Stimulated activated memory B cell treated with anti-CD40 and anti-IgM and Interleukin-4, amounts not matched to agents 10 μg/mL and 1 μg/mL and 100 μg/mL, for 72 hours (primary cell): Measurements from ENCODE around the gene ESYT2.

Experiments
- ATAC-seq: fragments of 150-1000 bp; cut with Tn5 transposase; 2 replicates; pipeline ENCODE4 v1.10.0; 2021
- H3K27ac Mint-ChIP-seq: one replicate; pipeline ENCODE4 v1.8.0; 2022; ENCODE audit warnings: mild to moderate bottlenecking, mixed read lengths
- H3K27me3 Mint-ChIP-seq: one replicate; pipeline ENCODE4 v1.8.0; 2022; ENCODE audit warnings: mixed read lengths
- H3K36me3 Mint-ChIP-seq: one replicate; pipeline ENCODE4 v1.8.0; 2022; ENCODE audit warnings: mixed read lengths
- H3K4me1 Mint-ChIP-seq: one replicate; pipeline ENCODE4 v1.8.0; 2022; ENCODE audit warnings: mixed read lengths
- H3K4me3 Mint-ChIP-seq: one replicate; pipeline ENCODE4 v1.8.0; 2022; ENCODE audit warnings: mild to moderate bottlenecking, moderate library complexity, mixed read lengths
- H3K9me3 Mint-ChIP-seq: one replicate; pipeline ENCODE4 v1.8.0; 2022; ENCODE audit warnings: mixed read lengths

ESYT2 gene

GRCh38 chr7:158687406-158687805 lies 141.9 kb downstream of the ESYT2 start:
- peaks cover 36% of the 10 kb centered on the region for H3K36me3 Mint-ChIP-seq
- H3K4me3 Mint-ChIP-seq, result no peak overlapping the region
- H3K27ac Mint-ChIP-seq, result no peak overlapping the region
- H3K27me3 Mint-ChIP-seq, result no peaks in the 10 kb centered on the region
- H3K9me3 Mint-ChIP-seq, result no peaks in the 10 kb centered on the region
- ATAC-seq, result no peak
- H3K4me1 Mint-ChIP-seq, result no peaks in the 10 kb centered on the region

- Mint-ChIP-seq H3K36me3 (peaks cover 30% of the 10 kb centered on the region), H3K9me3 (no peaks in the 10 kb centered on the region), H3K27me3 (no peaks in the 10 kb centered on the region), H3K4me1 (no peaks in the 10 kb centered on the region), H3K4me3 (no peak overlapping the region), H3K27ac (no peak overlapping the region)
- ATAC-seq, result no peak
These were observed 143.6 kb downstream of the ESYT2 start for GRCh38 chr7:158685693-158686092.

- ATAC-seq, result no peak
- no peaks in the 10 kb centered on the region for H3K27me3 Mint-ChIP-seq
- no peak overlapping the region for H3K27ac Mint-ChIP-seq
- H3K9me3 Mint-ChIP-seq, result no peaks in the 10 kb centered on the region
- H3K36me3 Mint-ChIP-seq, result peaks cover 30% of the 10 kb centered on the region
- H3K4me3 Mint-ChIP-seq, result no peak overlapping the region
- no peaks in the 10 kb centered on the region for H3K4me1 Mint-ChIP-seq
These were observed 145.0 kb downstream of the ESYT2 start for GRCh38 chr7:158684329-158684728.

- Mint-ChIP-seq H3K27me3 (no peaks in the 10 kb centered on the region), H3K36me3 (peaks cover 29% of the 10 kb centered on the region), H3K9me3 (no peaks in the 10 kb centered on the region), H3K27ac (no peak overlapping the region), H3K4me3 (no peak overlapping the region), H3K4me1 (no peaks in the 10 kb centered on the region)
- ATAC-seq, result no peak
These were observed 145.8 kb downstream of the ESYT2 start for GRCh38 chr7:158683541-158683940.

GRCh38 chr7:158682456-158682855 lies 146.9 kb downstream of the ESYT2 start:
- ATAC-seq, result no peak
- Mint-ChIP-seq H3K27me3 (no peaks in the 10 kb centered on the region), H3K36me3 (peaks cover 20% of the 10 kb centered on the region), H3K9me3 (no peaks in the 10 kb centered on the region), H3K27ac (no peak overlapping the region), H3K4me3 (no peak overlapping the region), H3K4me1 (no peaks in the 10 kb centered on the region)
